HG02678 (cell line): ENCODE data around the gene DCAF11.
A peak's percentile ranks its signal among the peaks of the same experiment; 100 is the strongest.

Source experiments
- ATAC-seq: cut with Tn5 transposase; IDR thresholded peaks from one replicate; pipeline ENCODE4 v1.9.1; 2021; ENCODE audit warnings: mild to moderate bottlenecking, moderate library complexity; ENCODE audit not compliant: unreplicated experiment

DCAF11 gene

GRCh38 chr14:24114532-24115421 is at the start of gene DCAF11, which contains the start of gene NRL:
Gene DCAF11 (plus strand): TSS chr14:24114777. CDS start chr14:24115595, 818 bp downstream.
Gene NRL (minus strand): TSS chr14:24114949. CDS start chr14:24082848, 32,101 bp downstream.
- peak; percentile 82 for ATAC-seq

- ATAC-seq = no peak
Measured at GRCh38 chr14:24064856-24065255, 49.7 kb upstream of the DCAF11 start.

DNA sequence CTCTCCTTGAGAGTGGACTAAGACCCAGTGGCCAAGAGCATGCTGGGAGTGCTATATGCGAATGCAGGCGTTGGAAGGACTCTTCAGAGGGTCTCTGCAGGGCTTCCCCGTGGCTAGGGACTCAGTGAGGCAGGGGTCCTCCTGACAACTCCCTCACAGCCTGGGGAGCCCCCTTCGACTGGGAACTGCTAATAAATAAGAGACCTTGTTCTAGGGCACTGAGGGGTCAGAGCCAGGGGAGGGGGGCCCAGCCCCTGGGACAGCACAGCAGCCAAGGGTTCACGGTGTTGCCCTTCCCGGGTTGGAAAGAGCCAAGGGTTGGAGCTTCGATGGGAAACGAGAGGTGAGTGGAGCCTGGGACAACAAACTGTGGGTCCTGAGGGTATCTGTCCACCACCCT is 49.2 kb upstream of the DCAF11 start:
- ATAC-seq = no peak

DNA sequence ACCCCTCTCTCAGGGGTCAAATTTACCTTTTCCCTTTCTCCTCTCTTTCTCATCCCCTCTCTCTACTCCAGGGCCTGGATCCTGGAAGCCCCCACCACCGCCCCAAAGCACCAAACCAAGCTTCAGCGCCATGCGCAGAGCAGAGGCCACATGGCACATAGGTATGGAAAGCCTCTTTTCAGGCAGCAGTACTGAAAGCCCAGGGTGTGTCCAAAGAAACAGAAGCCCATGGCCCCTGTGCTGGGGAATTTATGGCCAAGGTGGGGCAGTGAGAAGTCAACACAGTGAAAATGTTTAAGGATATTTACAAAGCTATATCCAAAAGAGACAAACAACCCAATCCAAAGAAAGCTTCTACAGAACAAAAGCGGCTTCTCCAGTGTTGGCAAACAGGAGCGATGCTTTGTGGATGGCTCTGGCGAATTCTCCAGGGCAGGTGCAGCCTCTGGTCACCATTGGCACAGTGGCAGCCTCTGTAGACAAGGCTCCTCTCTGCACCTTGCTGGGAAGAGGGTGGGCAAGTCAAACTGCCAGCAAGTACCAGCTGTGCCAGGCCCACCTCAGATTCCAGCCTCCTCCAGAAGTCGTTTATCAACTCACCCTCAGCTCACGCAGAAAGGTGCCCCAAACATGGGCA is 48.0 kb upstream of the DCAF11 start:
- no peak for ATAC-seq

DNA sequence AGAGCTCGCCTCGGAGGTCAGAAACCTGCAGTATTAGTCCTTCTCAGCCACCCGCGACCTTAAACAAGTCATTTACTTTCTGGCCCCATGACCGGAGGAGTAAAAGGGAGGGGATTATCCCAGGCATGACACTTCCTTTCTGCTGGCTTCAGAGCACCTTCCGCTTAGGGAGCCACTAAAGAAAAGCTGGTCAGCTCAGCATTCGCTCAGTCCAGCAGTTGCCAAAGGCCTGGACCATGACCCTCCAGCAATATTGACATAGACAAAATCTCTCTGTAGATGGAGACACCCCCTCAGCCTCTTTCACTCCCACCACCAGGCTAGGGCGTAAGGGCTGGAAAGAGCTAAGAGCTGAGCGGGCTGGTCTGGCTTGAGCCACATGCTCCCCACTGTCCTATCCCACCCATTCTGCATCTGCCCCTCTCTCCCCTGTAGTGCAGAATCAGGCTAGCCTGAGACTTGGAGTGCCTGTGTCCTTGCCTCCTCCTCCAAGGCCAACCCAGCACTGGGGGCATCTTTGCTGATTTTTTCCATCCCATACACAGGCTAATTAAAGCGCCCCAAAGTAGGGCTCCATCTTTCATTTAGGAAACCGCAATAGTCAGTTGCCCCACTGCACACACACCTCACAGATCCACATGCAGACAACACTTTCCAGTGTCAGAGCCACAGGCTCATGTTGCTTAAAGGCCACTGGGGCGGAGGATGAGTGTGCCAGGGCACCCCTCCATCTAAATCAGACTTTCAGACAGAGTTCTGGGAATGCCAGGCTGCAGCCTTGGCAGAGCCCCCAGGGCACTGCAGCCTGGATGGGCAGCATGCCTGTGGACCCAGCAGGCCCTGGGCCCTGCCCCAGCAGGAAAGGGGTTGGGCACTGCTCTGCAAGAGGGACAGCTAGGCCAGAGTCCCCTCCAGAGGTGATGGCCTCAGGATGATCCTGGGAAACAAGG is 47.2 kb upstream of the DCAF11 start:
- ATAC-seq = no peak

DNA sequence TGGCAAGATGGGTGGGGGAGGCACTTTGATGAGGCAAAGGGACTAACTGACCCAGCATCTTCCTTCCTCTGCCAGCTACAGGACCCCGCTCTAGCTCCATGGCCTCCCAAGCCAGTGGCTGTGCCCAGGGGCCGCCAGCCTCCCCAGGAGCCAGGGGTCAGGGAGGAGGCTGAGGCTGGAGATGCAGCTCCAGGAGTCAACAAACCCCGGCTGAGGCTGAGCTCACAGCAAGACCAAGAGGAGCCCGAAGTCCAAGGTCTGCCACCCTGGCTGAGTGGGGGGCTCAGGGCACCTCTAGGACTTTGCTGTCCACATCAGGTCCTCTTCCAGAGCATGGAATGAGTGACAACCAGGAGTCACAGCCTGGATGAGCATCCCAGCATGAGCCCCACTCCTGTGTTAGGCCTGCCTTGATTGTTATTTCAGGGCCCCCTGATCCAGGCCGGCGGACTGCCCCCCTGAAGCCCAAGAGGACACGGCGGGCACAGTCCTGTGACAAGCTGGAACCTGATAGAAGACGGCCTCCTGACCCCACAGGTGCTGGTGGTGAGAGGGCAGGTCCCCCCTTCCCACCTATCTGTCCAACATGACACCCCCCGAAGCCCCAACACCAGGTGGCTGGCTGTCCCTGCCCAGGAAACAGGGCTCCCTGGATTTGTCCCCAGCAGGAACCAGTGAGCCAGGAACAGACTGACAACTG is 45.7 kb upstream of the DCAF11 start:
- no peak for ATAC-seq

DNA sequence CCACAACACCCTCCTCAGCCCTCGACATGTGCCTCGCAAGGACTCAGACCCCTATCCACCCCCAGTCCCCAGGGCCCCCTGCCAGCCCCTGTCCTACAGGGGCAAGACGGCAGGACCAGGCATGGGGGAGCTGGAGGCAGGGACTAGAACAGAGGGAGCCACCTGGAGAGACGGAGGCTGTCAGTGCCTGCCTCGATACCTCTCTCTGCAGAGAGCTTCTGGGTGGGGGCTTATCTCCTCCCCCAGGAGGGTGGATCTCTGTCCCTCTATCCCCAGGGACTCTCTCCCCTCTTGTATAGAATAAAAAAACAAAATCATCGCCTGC is 45.2 kb upstream of the DCAF11 start:
- ATAC-seq = no peak

DNA sequence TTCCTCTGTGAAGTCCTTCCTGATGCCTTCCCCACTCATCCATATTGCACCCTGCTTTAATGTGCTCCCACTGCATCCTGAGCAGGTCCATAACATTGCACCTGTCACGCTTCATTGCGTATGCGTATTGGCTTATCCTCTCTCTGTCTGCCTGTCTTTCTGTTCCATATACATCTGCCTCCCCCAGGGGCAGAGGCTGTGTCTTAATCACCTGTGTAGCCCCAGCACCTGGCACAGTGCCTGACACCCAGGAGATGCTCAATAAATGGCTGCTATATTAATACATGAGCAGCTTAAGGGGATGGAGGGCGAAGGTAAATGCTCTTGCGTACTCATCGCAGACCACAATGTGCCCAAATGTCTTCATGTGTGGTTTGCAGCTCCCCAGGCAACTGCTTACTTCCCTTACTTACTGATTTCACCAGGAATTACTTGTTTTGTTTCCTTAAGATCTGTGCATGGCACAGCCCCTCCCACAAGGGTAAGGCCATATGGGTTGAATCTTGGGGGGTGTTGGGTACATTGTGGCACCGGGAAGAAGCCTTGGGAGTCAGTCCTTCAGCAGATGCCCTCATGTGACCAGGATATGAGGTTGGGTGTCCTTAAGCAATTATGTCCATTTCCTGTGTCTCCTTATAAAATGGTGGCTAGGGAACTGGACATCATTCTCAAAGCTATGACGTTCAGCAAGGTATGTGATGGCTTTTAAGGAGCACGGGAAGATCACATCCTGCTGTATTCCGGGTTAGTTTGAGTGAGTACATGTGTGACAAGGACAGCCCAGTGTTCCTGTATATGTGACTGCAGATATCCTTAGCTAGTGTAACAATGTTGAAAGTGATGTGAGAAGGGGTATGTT is 44.1 kb upstream of the DCAF11 start:
- ATAC-seq = no peak

- ATAC-seq = no peak
Measured at GRCh38 chr14:24071144-24071697, 43.4 kb upstream of the DCAF11 start, which contains the start of gene CPNE6. Gene CPNE6 (plus strand): TSS chr14:24071562. CDS start chr14:24072937, 1,375 bp downstream.

DNA sequence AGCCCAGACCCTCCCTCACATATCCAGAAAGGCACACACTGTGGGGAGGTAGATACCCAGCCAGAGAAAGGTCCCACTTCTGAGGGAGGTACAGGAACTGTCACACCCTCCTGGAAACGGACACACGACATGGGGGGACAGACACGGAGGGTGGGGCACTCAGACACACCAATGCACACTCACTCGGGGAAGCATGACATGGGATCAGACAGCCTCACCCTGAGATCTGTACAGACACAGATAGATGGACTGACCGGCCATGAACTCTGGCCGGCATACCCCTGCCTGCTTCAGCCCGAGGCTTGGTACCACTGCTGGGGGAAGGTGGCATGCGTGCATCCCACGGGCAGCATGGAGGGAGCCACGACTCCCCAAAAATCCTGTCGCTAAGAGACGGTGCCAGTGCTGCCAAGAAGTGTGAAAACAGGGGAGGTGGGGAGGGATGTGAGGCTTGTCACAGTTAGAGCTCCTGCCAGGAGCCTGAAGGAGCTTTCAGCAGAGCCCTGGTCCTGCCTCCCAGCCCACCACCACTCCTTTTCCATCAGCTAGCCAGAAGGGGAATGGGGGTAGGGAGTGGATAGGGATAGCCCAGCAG is 42.6 kb upstream of the DCAF11 start:
- ATAC-seq = no peak

DNA sequence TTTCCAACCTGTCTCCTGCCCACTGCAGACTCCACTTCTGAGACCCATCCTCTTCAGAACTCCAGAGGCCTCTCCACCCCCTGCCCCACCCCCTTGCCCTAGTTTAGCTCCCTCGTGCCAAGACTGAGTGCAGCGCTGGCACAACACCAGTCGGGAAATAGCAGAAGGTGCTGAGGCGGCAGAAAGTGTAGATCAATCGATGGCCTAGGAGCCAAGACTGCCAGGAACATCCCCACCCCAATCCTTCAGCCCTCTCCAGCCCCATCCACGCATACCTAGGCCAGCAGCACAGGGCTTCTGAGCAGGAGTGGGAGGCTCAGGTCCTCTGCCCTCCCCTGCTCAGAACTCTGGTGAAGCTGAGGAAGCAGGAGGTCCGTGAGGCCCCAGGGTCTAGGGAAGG is 42.1 kb upstream of the DCAF11 start:
- no peak for ATAC-seq

- ATAC-seq = no peak
Measured at GRCh38 chr14:24072881-24073877, 41.4 kb upstream of the DCAF11 start.

- ATAC-seq = no peak
Measured at GRCh38 chr14:24074625-24075484, 39.7 kb upstream of the DCAF11 start.

- ATAC-seq = peak; percentile 62
Measured at GRCh38 chr14:24075485-24076301, 38.9 kb upstream of the DCAF11 start.

DNA sequence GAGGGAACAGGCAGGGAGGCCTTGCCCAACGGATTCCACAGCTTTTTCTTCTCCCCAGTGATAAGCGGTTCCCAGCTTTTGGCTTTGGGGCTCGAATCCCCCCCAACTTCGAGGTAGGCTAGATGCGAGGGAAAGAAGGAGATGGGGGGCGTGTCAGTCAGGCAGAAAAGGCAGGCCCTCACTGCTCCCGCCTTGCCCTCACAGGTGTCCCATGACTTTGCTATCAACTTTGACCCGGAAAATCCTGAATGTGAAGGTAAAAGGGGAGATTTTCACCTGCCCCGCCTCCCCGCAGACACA is 38.3 kb upstream of the DCAF11 start:
- no peak for ATAC-seq

DNA sequence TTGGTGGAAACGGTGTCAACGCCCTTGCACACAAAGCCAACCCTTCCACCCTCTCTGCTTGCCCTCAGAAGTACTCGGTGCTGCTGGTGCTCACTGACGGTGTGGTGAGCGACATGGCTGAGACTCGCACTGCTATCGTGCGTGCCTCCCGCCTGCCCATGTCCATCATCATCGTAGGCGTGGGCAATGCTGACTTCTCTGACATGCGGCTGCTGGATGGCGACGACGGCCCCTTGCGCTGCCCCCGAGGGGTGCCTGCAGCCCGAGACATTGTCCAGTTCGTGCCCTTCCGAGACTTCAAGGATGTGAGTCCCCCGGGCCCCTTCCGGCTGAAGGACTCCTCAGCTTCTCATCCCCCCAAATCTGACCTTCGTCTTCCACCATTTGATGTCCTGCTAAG is 37.5 kb upstream of the DCAF11 start:
- no peak for ATAC-seq
